Peyer's patch (tissue), 4 donors: ENCODE data around the gene CACNA2D4.

Source experiments
- CTCF ChIP-seq, 6 experiments: fragments of 450-650 bp in 4 of 6; fragments of 200-600 bp in 2 of 6; sonication (generic) in 1 of 6; IDR thresholded peaks; one replicate each; pipeline ENCODE4 v1.5.1; 2017 to 2019; ENCODE audit warnings: antibody characterized with exemption in 6 of 6, mild to moderate bottlenecking in 3 of 6, moderate library complexity in 1 of 6
- POLR2A ChIP-seq, 2 donors: fragments of 450-650 bp; IDR thresholded peaks; one replicate each; pipeline ENCODE4 v1.5.1; 2017; ENCODE audit warnings: antibody characterized with exemption in 2 of 2, mild to moderate bottlenecking in 2 of 2, moderate library complexity in 2 of 2

- no peak for TF ChIP-seq CTCF (IDR thresholded peaks at IDR 0.05)
- no peak for TF ChIP-seq POLR2A (IDR thresholded peaks at IDR 0.05)
These were observed 128.0 kb downstream of the CACNA2D4 start for GRCh38 chr12:1790444-1790843.
